HG03521 (cell line): ENCODE results near the gene CDH13.

Experiments
- ATAC-seq: cut with Tn5 transposase; IDR thresholded peaks from one replicate; pipeline ENCODE4 v1.9.1; 2021; ENCODE audit warnings: mild to moderate bottlenecking, moderate library complexity; ENCODE audit not compliant: unreplicated experiment

Gene CDH13

GRCh38 chr16:83366228-83366627, 739.5 kb downstream of the CDH13 start:
- ATAC-seq: no peak

- no peak for ATAC-seq
Observed at GRCh38 chr16:83374979-83375378, 748.2 kb downstream of the CDH13 start.

GRCh38 chr16:83389751-83390150, 763.0 kb downstream of the CDH13 start:
- no peak for ATAC-seq

GRCh38 chr16:83390759-83391158, 764.0 kb downstream of the CDH13 start:
- ATAC-seq: no peak

- no peak for ATAC-seq
Observed at GRCh38 chr16:83392743-83393142, 766.0 kb downstream of the CDH13 start.

GRCh38 chr16:83393196-83393981, 766.6 kb downstream of the CDH13 start:
- no peak for ATAC-seq

GRCh38 chr16:83397601-83398291, 771.0 kb downstream of the CDH13 start:
- no peak for ATAC-seq

- ATAC-seq: no peak
Observed at GRCh38 chr16:83400234-83400633, 773.5 kb downstream of the CDH13 start.

GRCh38 chr16:83402160-83402814, 775.5 kb downstream of the CDH13 start:
- ATAC-seq: no peak

- no peak for ATAC-seq
Observed at GRCh38 chr16:83402967-83403366, 776.2 kb downstream of the CDH13 start.

GRCh38 chr16:83403761-83404160, 777.0 kb downstream of the CDH13 start:
- no peak for ATAC-seq

- ATAC-seq: no peak
Observed at GRCh38 chr16:83404261-83404660, 777.5 kb downstream of the CDH13 start.

- ATAC-seq: no peak
Observed at GRCh38 chr16:83407928-83408327, 781.2 kb downstream of the CDH13 start.

- ATAC-seq: no peak
Observed at GRCh38 chr16:83409347-83409746, 782.6 kb downstream of the CDH13 start.

GRCh38 chr16:83418565-83418964, 791.8 kb downstream of the CDH13 start:
- no peak for ATAC-seq

- no peak for ATAC-seq
Observed at GRCh38 chr16:83420206-83420760, 793.5 kb downstream of the CDH13 start.

- no peak for ATAC-seq
Observed at GRCh38 chr16:83433201-83433600, 806.4 kb downstream of the CDH13 start.

- ATAC-seq: no peak
Observed at GRCh38 chr16:83437036-83437435, 810.3 kb downstream of the CDH13 start.

GRCh38 chr16:83438326-83438725, 811.6 kb downstream of the CDH13 start:
- no peak for ATAC-seq

GRCh38 chr16:83439412-83439811, 812.6 kb downstream of the CDH13 start:
- ATAC-seq: no peak

- ATAC-seq: no peak
Observed at GRCh38 chr16:83441517-83441916, 814.7 kb downstream of the CDH13 start.

- no peak for ATAC-seq
Observed at GRCh38 chr16:83443972-83444371, 817.2 kb downstream of the CDH13 start.
